GM18520 (cell line): ENCODE measurements around the gene LCN10.
"Not testable (repeated sequence)": the region's sequence is repeated elsewhere in the genome, so short reads cannot be mapped to it uniquely, and the experiment has no call there.

Experiments used
- ATAC-seq: cut with Tn5 transposase; IDR thresholded peaks from one replicate; pipeline ENCODE4 v1.9.1; 2021; ENCODE audit not compliant: unreplicated experiment

The LCN10 gene

GRCh38 chr9:136704741-136705140 lies 38.0 kb downstream of the LCN10 start:
- ATAC-seq = not testable (repeated sequence)

GRCh38 chr9:136703276-136703860 lies 39.4 kb downstream of the LCN10 start:
- ATAC-seq = no peak

- no peak for ATAC-seq
Observed at GRCh38 chr9:136701668-136702053, 41.1 kb downstream of the LCN10 start.

GRCh38 chr9:136700959-136701667 lies 41.6 kb downstream of the LCN10 start:
- no peak for ATAC-seq

GRCh38 chr9:136700304-136700703 lies 42.4 kb downstream of the LCN10 start:
- ATAC-seq = no peak

- ATAC-seq = no peak
Observed at GRCh38 chr9:136698635-136699246, 44.0 kb downstream of the LCN10 start.

GRCh38 chr9:136697821-136698526 lies 44.8 kb downstream of the LCN10 start:
- no peak for ATAC-seq

- ATAC-seq = no peak
Observed at GRCh38 chr9:136697146-136697820, 45.5 kb downstream of the LCN10 start.

- ATAC-seq = no peak
Observed at GRCh38 chr9:136696502-136696901, 46.2 kb downstream of the LCN10 start.

GRCh38 chr9:136695955-136696354 lies 46.8 kb downstream of the LCN10 start:
- ATAC-seq = no peak

- no peak for ATAC-seq
Observed at GRCh38 chr9:136695435-136695895, 47.3 kb downstream of the LCN10 start.

GRCh38 chr9:136694872-136695247 lies 47.9 kb downstream of the LCN10 start:
- no peak for ATAC-seq

GRCh38 chr9:136694163-136694871 lies 48.4 kb downstream of the LCN10 start:
- no peak for ATAC-seq

- ATAC-seq = no peak
Observed at GRCh38 chr9:136693490-136694162, 49.1 kb downstream of the LCN10 start.

GRCh38 chr9:136693135-136693489 lies 49.6 kb downstream of the LCN10 start:
- no peak for ATAC-seq

GRCh38 chr9:136692185-136693134 lies 50.3 kb downstream of the LCN10 start:
- ATAC-seq = no peak

- no peak for ATAC-seq
Observed at GRCh38 chr9:136691316-136692184, 51.2 kb downstream of the LCN10 start.

GRCh38 chr9:136690806-136691261 lies 51.9 kb downstream of the LCN10 start:
- no peak for ATAC-seq
